NB4 (cell line): ENCODE results near the gene MEGF6.

Source experiments
- DNase-seq: peaks from one replicate; pipeline ENCODE4 v3.0.0; 2010; ENCODE audit warnings: low read depth
- H3K4me3 ChIP-seq: one replicate; pipeline ENCODE4 v1.5.1; 2011; ENCODE audit warnings: mild to moderate bottlenecking, low read depth, low read length, moderate library complexity
- CTCF ChIP-seq: IDR thresholded peaks from one replicate; pipeline ENCODE4 v1.5.1; 2012; ENCODE audit warnings: low read depth, low read length
- MAX ChIP-seq: IDR thresholded peaks from 2 replicates; pipeline ENCODE4 v1.6.1; 2011; ENCODE audit warnings: low read depth, low read length
- MYC ChIP-seq: IDR thresholded peaks from 2 replicates; pipeline ENCODE4 v1.6.1; 2011; ENCODE audit warnings: low read depth, low read length
- POLR2A ChIP-seq: IDR thresholded peaks from 2 replicates; pipeline ENCODE4 v1.6.1; 2011; ENCODE audit warnings: mild to moderate bottlenecking; ENCODE audit not compliant: insufficient read length; ENCODE audit errors: extremely low read depth

MEGF6 gene

GRCh38 chr1:3551711-3552110, 59.6 kb downstream of the MEGF6 start:
- TF ChIP-seq MYC: no peak
- TF ChIP-seq CTCF: no peak
- TF ChIP-seq MAX: no peak
- no peak for TF ChIP-seq POLR2A
- no peak for DNase-seq
- no peak overlapping the region for H3K4me3 ChIP-seq

GRCh38 chr1:3551290-3551678, 60.0 kb downstream of the MEGF6 start:
- no peak overlapping the region for H3K4me3 ChIP-seq
- no peak for DNase-seq
- TF ChIP-seq POLR2A: no peak
- no peak for TF ChIP-seq MAX
- TF ChIP-seq CTCF: no peak
- TF ChIP-seq MYC: no peak

- DNase-seq: no peak
- H3K4me3 ChIP-seq: no peak overlapping the region
- TF ChIP-seq CTCF (no peak), POLR2A (no peak), MAX (no peak), MYC (no peak)
Observed at GRCh38 chr1:3550511-3551289, 60.6 kb downstream of the MEGF6 start.

GRCh38 chr1:3548895-3549294, 62.4 kb downstream of the MEGF6 start:
- DNase-seq: no peak
- TF ChIP-seq POLR2A: no peak
- no peak for TF ChIP-seq MYC
- no peak for TF ChIP-seq MAX
- TF ChIP-seq CTCF: no peak
- H3K4me3 ChIP-seq: no peak overlapping the region

GRCh38 chr1:3548156-3548893, 63.0 kb downstream of the MEGF6 start:
- H3K4me3 ChIP-seq: no peak overlapping the region
- DNase-seq: no peak
- no peak for TF ChIP-seq CTCF
- no peak for TF ChIP-seq MYC
- TF ChIP-seq MAX: no peak
